Measurements from ENCODE around the gene RHNO1. TPM values are rescaled to one million over a fixed set of nuclear protein-coding genes. Genes with fewer than 3 reads are reported as not detected.

Gene RHNO1
- polyA plus RNA-seq, 1 donor from 2014 or later, result 85.8 TPM

DNA sequence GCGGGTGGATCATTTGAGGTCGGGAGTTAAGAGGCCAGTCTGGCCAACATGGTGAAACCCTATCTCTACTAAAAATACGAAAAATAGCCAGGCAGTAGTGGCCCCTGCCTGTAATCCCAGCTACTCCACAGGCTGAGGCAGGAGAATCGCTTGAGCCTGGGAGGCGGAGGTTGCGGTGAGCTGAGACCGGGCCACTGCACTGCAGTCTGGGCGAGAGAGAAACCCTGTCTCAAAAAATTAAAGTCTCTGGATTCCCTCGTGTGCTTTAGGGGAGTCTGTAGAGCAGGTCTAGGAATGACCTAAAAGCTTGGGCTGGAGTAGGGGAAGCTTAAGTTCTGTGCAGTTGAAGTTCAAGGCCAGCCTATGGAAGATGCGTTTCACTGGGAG, 13.0 kb downstream of the RHNO1 start:
- H2AFZ ChIP-seq (ENCODE audit: low read depth, low read length), result peak overlapping the region; percentile 93
- peak overlapping the region; percentile 84 for H3K4me3 ChIP-seq (ENCODE audit: low read length)
- no peaks in the 10 kb centered on the region for H3K27me3 ChIP-seq (ENCODE audit: insufficient read depth, low read depth, low read length)
- TF ChIP-seq TAF1 (IDR thresholded peaks at IDR 0.05; ENCODE audit: low read depth) (no peak), RAD21 (conservative IDR thresholded peaks at IDR 0.05) (no peak), MXI1 (conservative IDR thresholded peaks at IDR 0.05; ENCODE audit: poor library complexity, severe bottlenecking) (no peak), SMC3 (conservative IDR thresholded peaks at IDR 0.05; ENCODE audit: poor library complexity) (no peak), EZH2 (IDR thresholded peaks at IDR 0.05; ENCODE audit: borderline replicate concordance, insufficient read depth, low read length, poor library complexity, severe bottlenecking) (no peak), EP300 (conservative IDR thresholded peaks at IDR 0.05; ENCODE audit: poor library complexity, severe bottlenecking) (no peak), POLR2AphosphoS5 (IDR thresholded peaks at IDR 0.05) (no peak)
- TF ChIP-seq, protein P1, sequence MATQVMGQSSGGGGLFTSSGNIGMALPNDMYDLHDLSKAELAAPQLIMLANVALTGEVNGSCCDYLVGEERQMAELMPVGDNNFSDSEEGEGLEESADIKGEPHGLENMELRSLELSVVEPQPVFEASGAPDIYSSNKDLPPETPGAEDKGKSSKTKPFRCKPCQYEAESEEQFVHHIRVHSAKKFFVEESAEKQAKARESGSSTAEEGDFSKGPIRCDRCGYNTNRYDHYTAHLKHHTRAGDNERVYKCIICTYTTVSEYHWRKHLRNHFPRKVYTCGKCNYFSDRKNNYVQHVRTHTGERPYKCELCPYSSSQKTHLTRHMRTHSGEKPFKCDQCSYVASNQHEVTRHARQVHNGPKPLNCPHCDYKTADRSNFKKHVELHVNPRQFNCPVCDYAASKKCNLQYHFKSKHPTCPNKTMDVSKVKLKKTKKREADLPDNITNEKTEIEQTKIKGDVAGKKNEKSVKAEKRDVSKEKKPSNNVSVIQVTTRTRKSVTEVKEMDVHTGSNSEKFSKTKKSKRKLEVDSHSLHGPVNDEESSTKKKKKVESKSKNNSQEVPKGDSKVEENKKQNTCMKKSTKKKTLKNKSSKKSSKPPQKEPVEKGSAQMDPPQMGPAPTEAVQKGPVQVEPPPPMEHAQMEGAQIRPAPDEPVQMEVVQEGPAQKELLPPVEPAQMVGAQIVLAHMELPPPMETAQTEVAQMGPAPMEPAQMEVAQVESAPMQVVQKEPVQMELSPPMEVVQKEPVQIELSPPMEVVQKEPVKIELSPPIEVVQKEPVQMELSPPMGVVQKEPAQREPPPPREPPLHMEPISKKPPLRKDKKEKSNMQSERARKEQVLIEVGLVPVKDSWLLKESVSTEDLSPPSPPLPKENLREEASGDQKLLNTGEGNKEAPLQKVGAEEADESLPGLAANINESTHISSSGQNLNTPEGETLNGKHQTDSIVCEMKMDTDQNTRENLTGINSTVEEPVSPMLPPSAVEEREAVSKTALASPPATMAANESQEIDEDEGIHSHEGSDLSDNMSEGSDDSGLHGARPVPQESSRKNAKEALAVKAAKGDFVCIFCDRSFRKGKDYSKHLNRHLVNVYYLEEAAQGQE (IDR thresholded peaks at IDR 0.05; ENCODE audit: borderline replicate concordance), result no peak
- TF ChIP-seq, protein P2, sequence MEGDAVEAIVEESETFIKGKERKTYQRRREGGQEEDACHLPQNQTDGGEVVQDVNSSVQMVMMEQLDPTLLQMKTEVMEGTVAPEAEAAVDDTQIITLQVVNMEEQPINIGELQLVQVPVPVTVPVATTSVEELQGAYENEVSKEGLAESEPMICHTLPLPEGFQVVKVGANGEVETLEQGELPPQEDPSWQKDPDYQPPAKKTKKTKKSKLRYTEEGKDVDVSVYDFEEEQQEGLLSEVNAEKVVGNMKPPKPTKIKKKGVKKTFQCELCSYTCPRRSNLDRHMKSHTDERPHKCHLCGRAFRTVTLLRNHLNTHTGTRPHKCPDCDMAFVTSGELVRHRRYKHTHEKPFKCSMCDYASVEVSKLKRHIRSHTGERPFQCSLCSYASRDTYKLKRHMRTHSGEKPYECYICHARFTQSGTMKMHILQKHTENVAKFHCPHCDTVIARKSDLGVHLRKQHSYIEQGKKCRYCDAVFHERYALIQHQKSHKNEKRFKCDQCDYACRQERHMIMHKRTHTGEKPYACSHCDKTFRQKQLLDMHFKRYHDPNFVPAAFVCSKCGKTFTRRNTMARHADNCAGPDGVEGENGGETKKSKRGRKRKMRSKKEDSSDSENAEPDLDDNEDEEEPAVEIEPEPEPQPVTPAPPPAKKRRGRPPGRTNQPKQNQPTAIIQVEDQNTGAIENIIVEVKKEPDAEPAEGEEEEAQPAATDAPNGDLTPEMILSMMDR (IDR thresholded peaks at IDR 0.05; ENCODE audit: poor library complexity, severe bottlenecking), result no peak
- no peaks in the 10 kb centered on the region for H3K36me3 ChIP-seq (ENCODE audit: insufficient read depth, low read length)
- H3K79me2 ChIP-seq (replicated peaks; ENCODE audit: insufficient read depth, low read length), result peaks cover 11% of the 10 kb centered on the region
- H3K9ac ChIP-seq (ENCODE audit: low read length), result peak overlapping the region; percentile 76
- H3K27ac ChIP-seq (ENCODE audit: low read length), result peak overlapping the region; percentile 76
- peak overlapping the region; percentile 56 for H3K4me2 ChIP-seq (ENCODE audit: low read length)
- no peaks in the 10 kb centered on the region for H4K20me1 ChIP-seq (ENCODE audit: insufficient read depth)
- H3F3A ChIP-seq (ENCODE audit: insufficient read depth, low read length, poor library complexity, severe bottlenecking), result peaks cover 4% of the 10 kb centered on the region
- no peaks in the 10 kb centered on the region for H3K9me3 ChIP-seq (ENCODE audit: low read length)
- H3K9me2 ChIP-seq (ENCODE audit: insufficient read depth, low read length), result no peaks in the 10 kb centered on the region

DNA sequence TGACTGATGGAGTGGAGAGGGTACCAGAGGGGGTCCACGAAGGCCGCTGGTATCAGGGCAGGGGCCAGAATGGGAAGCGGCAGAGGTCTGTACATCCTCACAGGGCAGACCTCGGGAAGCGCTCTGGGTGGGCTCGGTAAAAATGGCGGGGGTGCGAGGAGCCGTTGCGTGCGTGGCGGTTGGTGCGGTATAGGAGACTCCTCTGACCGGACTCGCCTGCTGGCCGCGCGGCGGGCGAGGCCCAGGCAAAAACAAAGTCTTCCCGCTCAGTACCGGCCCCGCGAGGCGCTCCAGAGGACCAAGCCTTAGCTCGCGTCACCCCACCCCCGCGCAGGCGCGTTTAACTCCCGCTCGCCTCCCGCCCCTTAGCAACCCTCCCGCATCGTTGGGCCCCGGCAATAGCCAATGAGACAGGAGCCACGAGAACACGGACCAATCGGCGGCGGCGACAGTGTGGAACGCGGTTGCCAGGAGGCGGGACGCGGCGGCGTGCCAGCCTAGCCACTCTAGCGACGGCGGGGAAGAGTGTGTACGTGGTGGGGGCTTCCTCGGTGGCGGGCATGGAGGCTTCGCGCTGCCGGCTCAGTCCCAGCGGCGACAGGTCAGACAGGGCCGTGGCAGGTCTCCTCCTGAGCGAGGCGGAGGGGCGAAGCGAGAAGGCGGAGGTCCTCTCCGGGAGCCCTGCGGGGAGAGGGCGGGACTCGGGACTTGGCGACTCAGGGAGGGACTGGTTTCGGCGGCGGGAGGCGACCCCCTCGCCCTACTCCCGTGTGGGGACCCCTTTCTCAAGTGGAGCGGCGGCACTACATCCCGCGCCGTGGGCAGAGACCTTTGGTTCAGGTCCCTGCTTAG, 13.6 kb downstream of the RHNO1 start, which contains the start of gene TULP3:
TULP3 (plus strand) TSS at position 504 of the 852 bp plus-strand sequence; CDS start at position 561, 57 bp downstream.
- no peaks in the 10 kb centered on the region for H4K20me1 ChIP-seq (ENCODE audit: insufficient read depth)
- H2AFZ ChIP-seq (ENCODE audit: low read depth, low read length), result peak within 1 kb of the TSS; percentile 93
- TF ChIP-seq RAD21 (conservative IDR thresholded peaks at IDR 0.05) (no peak), POLR2AphosphoS5 (IDR thresholded peaks at IDR 0.05) (peak; percentile 85), MXI1 (conservative IDR thresholded peaks at IDR 0.05; ENCODE audit: poor library complexity, severe bottlenecking) (peak; percentile 96), SMC3 (conservative IDR thresholded peaks at IDR 0.05; ENCODE audit: poor library complexity) (no peak), EZH2 (IDR thresholded peaks at IDR 0.05; ENCODE audit: borderline replicate concordance, insufficient read depth, low read length, poor library complexity, severe bottlenecking) (no peak)
- TF ChIP-seq, protein P2 (IDR thresholded peaks at IDR 0.05; ENCODE audit: poor library complexity, severe bottlenecking), result peak; percentile 52
- TF ChIP-seq, protein P1 (IDR thresholded peaks at IDR 0.05; ENCODE audit: borderline replicate concordance), result peak; percentile 62
- H3K79me2 ChIP-seq (replicated peaks; ENCODE audit: insufficient read depth, low read length), result peaks cover 11% of the 10 kb centered on the region
- peak within 1 kb of the TSS; percentile 84 for H3K4me3 ChIP-seq (ENCODE audit: low read length)
- peak within 1 kb of the TSS; percentile 76 for H3K9ac ChIP-seq (ENCODE audit: low read length)
- peaks cover 4% of the 10 kb centered on the region for H3F3A ChIP-seq (ENCODE audit: insufficient read depth, low read length, poor library complexity, severe bottlenecking)
- H3K36me3 ChIP-seq (ENCODE audit: insufficient read depth, low read length), result no peaks in the 10 kb centered on the region
- H3K9me2 ChIP-seq (ENCODE audit: insufficient read depth, low read length), result no peaks in the 10 kb centered on the region
- H3K9me3 ChIP-seq (ENCODE audit: low read length), result no peaks in the 10 kb centered on the region
- peak within 1 kb of the TSS; percentile 76 for H3K27ac ChIP-seq (ENCODE audit: low read length)
- H3K27me3 ChIP-seq (ENCODE audit: insufficient read depth, low read depth, low read length), result no peaks in the 10 kb centered on the region
- peak within 1 kb of the TSS; percentile 56 for H3K4me2 ChIP-seq (ENCODE audit: low read length)
